PC-9 (cell line): ENCODE data around the gene NT5DC4.

ENCODE experiments used
- EZH2 ChIP-seq: fragments of 200-600 bp; sonication (generic); IDR thresholded peaks from 2 replicates; pipeline ENCODE4 v1.8.0; 2017; ENCODE audit warnings: antibody characterized with exemption, low read depth
- TF ChIP-seq, protein P1 (sequence below): fragments of 200-600 bp; sonication (generic); conservative IDR thresholded peaks from 2 replicates; pipeline ENCODE4 v1.6.1; 2017; ENCODE audit warnings: mixed run types, antibody characterized with exemption, mild to moderate bottlenecking, moderate library complexity

DNA sequence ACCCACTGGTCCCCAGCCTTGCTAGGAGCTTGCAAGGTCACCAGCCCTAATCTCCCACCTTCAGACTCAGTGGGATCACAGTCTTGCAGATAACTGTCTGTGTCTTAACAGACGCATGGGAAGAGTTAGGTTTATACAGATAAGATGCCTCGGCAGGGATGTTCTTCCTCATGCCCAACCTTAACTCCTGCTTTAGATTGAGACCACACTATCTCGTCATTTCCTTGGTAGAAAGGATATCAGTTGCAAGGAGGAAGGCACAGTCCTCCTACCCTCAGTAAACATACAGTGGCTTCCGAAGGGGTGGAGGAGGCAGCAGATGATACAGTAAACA, 7.2 kb downstream of the NT5DC4 start:
- TF ChIP-seq, protein P1, sequence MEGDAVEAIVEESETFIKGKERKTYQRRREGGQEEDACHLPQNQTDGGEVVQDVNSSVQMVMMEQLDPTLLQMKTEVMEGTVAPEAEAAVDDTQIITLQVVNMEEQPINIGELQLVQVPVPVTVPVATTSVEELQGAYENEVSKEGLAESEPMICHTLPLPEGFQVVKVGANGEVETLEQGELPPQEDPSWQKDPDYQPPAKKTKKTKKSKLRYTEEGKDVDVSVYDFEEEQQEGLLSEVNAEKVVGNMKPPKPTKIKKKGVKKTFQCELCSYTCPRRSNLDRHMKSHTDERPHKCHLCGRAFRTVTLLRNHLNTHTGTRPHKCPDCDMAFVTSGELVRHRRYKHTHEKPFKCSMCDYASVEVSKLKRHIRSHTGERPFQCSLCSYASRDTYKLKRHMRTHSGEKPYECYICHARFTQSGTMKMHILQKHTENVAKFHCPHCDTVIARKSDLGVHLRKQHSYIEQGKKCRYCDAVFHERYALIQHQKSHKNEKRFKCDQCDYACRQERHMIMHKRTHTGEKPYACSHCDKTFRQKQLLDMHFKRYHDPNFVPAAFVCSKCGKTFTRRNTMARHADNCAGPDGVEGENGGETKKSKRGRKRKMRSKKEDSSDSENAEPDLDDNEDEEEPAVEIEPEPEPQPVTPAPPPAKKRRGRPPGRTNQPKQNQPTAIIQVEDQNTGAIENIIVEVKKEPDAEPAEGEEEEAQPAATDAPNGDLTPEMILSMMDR: no peak
- no peak for TF ChIP-seq EZH2
